ENCODE measurements around the gene KLB. TPM values are rescaled to one million over a fixed set of nuclear protein-coding genes. Genes with fewer than 3 reads are reported as not detected.

The KLB gene
- total and polyA plus RNA-seq, 5 experiments from 2014 or later = 0.03 to 0.05 TPM; not detected in 3

DNA sequence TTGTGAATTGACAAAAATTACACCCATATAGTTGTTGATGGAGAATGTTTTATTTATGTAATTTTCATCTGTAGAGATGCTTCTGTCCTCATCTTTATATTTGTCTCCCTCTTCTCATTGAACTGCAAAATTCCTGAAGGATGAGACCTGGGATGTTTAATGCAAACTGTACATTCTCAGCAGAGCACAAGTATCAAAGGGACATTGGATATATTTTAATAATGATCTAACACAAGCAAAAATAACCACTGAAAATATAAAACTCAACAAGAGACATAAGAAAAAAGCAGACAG is 91.9 kb downstream of the KLB start:
- Mint-ChIP-seq H3K4me3 (no peak overlapping the region), H3K36me3 (peaks cover 0 to 47% (median 14%) of the 10 kb centered on the region in 3 donors), H3K27ac (no peak overlapping the region), H3K27me3 (no peaks in the 10 kb centered on the region), H3K4me1 (no peaks in the 10 kb centered on the region), H3K9me3 (no peaks in the 10 kb centered on the region)
- no peak for ATAC-seq
- POLR2A ChIA-PET = no interaction called here
- DNase-seq = no peak

Small RNAs within 50 kb of the gene (microRNA-seq; reads per million reads assigned to microRNA genes)
- not detected for gene MIR5591 (ENCODE audit: borderline microRNAs expressed)

Other genes with a start within 250 kb of the KLB start
- 10 to 100 TPM; 46.3 to 50.2 TPM for gene WDR19, start 224.4 kb upstream of the KLB start, total RNA-seq
- 1 to 10 TPM; 4.4 to 9.1 (median 6.1) TPM for gene WDR19, start 224.4 kb upstream of the KLB start, polyA plus RNA-seq
- 10 to 100 TPM; 52.2 to 54.6 TPM for gene RFC1, start 40.6 kb upstream of the KLB start, total RNA-seq
- 10 to 100 TPM; 26.6 to 43.2 (median 32.6) TPM for gene RFC1, start 40.6 kb upstream of the KLB start, polyA plus RNA-seq
- gene RPL9, start 52.0 kb downstream of the KLB start, total RNA-seq = 1,000 to 10,000 TPM; 2,423 to 2,427 TPM
- gene RPL9, start 52.0 kb downstream of the KLB start, polyA plus RNA-seq = 1,000 to 10,000 TPM; 2,739 to 3,314 (median 3,187) TPM
- gene LIAS, start 52.1 kb downstream of the KLB start, total RNA-seq = 10 to 100 TPM; 25.5 to 28.0 TPM
- 10 to 100 TPM; 14.6 to 20.7 (median 15.9) TPM for gene LIAS, start 52.1 kb downstream of the KLB start, polyA plus RNA-seq
- gene UGDH, start 120.5 kb downstream of the KLB start, total RNA-seq = 10 to 100 TPM; 19.3 to 22.7 TPM
- 10 to 100 TPM; 20.0 to 27.8 (median 20.6) TPM for gene UGDH, start 120.5 kb downstream of the KLB start, polyA plus RNA-seq
- 10 to 100 TPM; 11.5 to 16.8 TPM for gene SMIM14, start 231.9 kb downstream of the KLB start, total RNA-seq
- 10 to 100 TPM; 36.5 to 51.9 (median 39.6) TPM for gene SMIM14, start 231.9 kb downstream of the KLB start, polyA plus RNA-seq

Data from naive thymus-derived CD8-positive, alpha-beta T cell (primary cell).